Measurements from ENCODE around the gene RAPGEFL1. TPM values are rescaled to one million over a fixed set of nuclear protein-coding genes. Genes with fewer than 3 reads are reported as not detected.

The RAPGEFL1 gene
- total RNA-seq, 1 experiment from 2014 or later, result 23.6 TPM

DNA sequence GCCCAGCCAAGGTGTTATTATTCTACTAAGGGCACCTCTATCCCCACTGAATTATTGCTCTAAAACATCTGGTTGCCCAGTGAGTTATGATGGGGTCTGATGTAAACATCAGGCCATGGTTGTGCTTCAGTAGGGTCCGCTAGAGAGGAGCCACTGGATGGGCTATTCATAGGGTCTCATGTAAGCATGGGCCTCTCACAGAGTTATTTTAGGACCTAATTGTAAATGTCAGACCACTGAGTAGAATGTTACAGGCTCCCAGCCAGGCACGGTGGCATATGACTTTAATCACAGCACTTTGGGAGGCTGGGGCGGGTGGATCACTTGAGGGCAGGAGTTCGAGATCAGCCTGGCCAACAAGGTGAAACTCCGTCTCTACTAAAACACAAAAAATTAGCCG lies 5.3 kb downstream of the RAPGEFL1 start:
- TF ChIP-seq, protein P1, sequence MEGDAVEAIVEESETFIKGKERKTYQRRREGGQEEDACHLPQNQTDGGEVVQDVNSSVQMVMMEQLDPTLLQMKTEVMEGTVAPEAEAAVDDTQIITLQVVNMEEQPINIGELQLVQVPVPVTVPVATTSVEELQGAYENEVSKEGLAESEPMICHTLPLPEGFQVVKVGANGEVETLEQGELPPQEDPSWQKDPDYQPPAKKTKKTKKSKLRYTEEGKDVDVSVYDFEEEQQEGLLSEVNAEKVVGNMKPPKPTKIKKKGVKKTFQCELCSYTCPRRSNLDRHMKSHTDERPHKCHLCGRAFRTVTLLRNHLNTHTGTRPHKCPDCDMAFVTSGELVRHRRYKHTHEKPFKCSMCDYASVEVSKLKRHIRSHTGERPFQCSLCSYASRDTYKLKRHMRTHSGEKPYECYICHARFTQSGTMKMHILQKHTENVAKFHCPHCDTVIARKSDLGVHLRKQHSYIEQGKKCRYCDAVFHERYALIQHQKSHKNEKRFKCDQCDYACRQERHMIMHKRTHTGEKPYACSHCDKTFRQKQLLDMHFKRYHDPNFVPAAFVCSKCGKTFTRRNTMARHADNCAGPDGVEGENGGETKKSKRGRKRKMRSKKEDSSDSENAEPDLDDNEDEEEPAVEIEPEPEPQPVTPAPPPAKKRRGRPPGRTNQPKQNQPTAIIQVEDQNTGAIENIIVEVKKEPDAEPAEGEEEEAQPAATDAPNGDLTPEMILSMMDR (conservative IDR thresholded peaks at IDR 0.05), result no peak
- Mint-ChIP-seq H3K36me3 (ENCODE audit: insufficient read depth in 1 of 3, low read depth in 3 of 3) (peaks cover 0 to 18% (median 0%) of the 10 kb centered on the region in 3 experiments; a peak in 3 of 7 replicates), H3K27ac (no peak overlapping the region), H3K9me3 (no peaks in the 10 kb centered on the region), H3K4me3 (no peak overlapping the region), H3K27me3 (ENCODE audit: low read depth) (no peaks in the 10 kb centered on the region), H3K4me1 (peaks cover 9 to 16% of the 10 kb centered on the region in 2 experiments)
- H4K20me1 ChIP-seq (ENCODE audit: control insufficient read depth, insufficient read depth, insufficient read length), result no peaks in the 10 kb centered on the region
- no peaks in the 10 kb centered on the region for H3K9me3 ChIP-seq (ENCODE audit: control insufficient read depth, low read depth, low read length)
- no peak overlapping the region for H3K14ac ChIP-seq (ENCODE audit: insufficient read depth, low read length)
- no peak overlapping the region for H3K18ac ChIP-seq (ENCODE audit: insufficient read length, low read depth, low read length)
- no peak for DNase-seq
- H3K9ac ChIP-seq (ENCODE audit: extremely low read depth, insufficient read length, low read length), result no peak overlapping the region
- H2BK120ac ChIP-seq (ENCODE audit: low read depth, low read length, poor library complexity, severe bottlenecking), result no peak overlapping the region
- H4K8ac ChIP-seq (replicated peaks; ENCODE audit: insufficient read length, low read depth, low read length), result no peak overlapping the region
- H2AFZ ChIP-seq (ENCODE audit: low read length), result no peak overlapping the region
- no peak overlapping the region for H3T11ph ChIP-seq (ENCODE audit: low read length)
- H3K4me2 ChIP-seq (ENCODE audit: insufficient read depth, insufficient read length, low read length), result no peak overlapping the region
- H3K27me3 ChIP-seq (ENCODE audit: insufficient read depth, low read length), result no peaks in the 10 kb centered on the region
- H2BK20ac ChIP-seq (ENCODE audit: low read depth, low read length, poor library complexity, severe bottlenecking), result no peak overlapping the region
- H3K23ac ChIP-seq (ENCODE audit: insufficient read length, low read depth, low read length), result no peak overlapping the region
- H4K91ac ChIP-seq (ENCODE audit: insufficient read length, low read depth, low read length), result no peak overlapping the region
- H3K23me2 ChIP-seq (ENCODE audit: insufficient read length, low read depth, low read length, poor library complexity, severe bottlenecking), result no peaks in the 10 kb centered on the region
- H4K5ac ChIP-seq (ENCODE audit: insufficient read length, low read depth, low read length), result no peak overlapping the region
- WGBS (ENCODE audit: extremely low coverage, insufficient read length, low lambda C conversion rate), result no CpG with 5 or more reads among the region's 6 CpGs
- no peaks in the 10 kb centered on the region for H3K79me1 ChIP-seq (ENCODE audit: insufficient read depth, low read depth, low read length, poor library complexity, severe bottlenecking)
- no peak overlapping the region for H3K27ac ChIP-seq (ENCODE audit: insufficient read length, low read depth, low read length)
- H3K4me1 ChIP-seq (ENCODE audit: insufficient read depth, low read length), result no peaks in the 10 kb centered on the region
- H2AK5ac ChIP-seq (ENCODE audit: insufficient read length, low read length), result no peak overlapping the region
- H2BK12ac ChIP-seq (ENCODE audit: insufficient read length, low read depth, low read length), result no peak overlapping the region
- H3K4ac ChIP-seq (ENCODE audit: low read depth, low read length), result no peak overlapping the region
- no peaks in the 10 kb centered on the region for H3K79me2 ChIP-seq (ENCODE audit: insufficient read depth, low read length)
- H2BK15ac ChIP-seq (ENCODE audit: low read depth, low read length), result no peak overlapping the region
- no peak overlapping the region for H3K56ac ChIP-seq (ENCODE audit: insufficient read length, low read depth, low read length)
- no peak overlapping the region for H2BK5ac ChIP-seq (ENCODE audit: insufficient read length, low read length)

Measured in H9 (cell line).